Left forelimb (tissue), 1 donor: Measurements from ENCODE around the gene ZNF892.
"Not testable (repeated sequence)": the region's sequence is repeated elsewhere in the genome, so short reads cannot be mapped to it uniquely, and the experiment has no call there.

ENCODE experiments used
- DNase-seq: peaks from one replicate; pipeline ENCODE4 v3.0.0-alpha.2; 2018; ENCODE audit warnings: low spot score

Gene ZNF892

GRCh38 chr2:95207111-95207961, at the start of gene ZNF892:
ZNF892 (plus strand) TSS chr2:95207521; CDS start chr2:95207816, 295 bp downstream.
- DNase-seq, result peak; percentile 94

- no peak for DNase-seq
Observed at GRCh38 chr2:95158441-95158840, 48.9 kb upstream of the ZNF892 start.

DNA sequence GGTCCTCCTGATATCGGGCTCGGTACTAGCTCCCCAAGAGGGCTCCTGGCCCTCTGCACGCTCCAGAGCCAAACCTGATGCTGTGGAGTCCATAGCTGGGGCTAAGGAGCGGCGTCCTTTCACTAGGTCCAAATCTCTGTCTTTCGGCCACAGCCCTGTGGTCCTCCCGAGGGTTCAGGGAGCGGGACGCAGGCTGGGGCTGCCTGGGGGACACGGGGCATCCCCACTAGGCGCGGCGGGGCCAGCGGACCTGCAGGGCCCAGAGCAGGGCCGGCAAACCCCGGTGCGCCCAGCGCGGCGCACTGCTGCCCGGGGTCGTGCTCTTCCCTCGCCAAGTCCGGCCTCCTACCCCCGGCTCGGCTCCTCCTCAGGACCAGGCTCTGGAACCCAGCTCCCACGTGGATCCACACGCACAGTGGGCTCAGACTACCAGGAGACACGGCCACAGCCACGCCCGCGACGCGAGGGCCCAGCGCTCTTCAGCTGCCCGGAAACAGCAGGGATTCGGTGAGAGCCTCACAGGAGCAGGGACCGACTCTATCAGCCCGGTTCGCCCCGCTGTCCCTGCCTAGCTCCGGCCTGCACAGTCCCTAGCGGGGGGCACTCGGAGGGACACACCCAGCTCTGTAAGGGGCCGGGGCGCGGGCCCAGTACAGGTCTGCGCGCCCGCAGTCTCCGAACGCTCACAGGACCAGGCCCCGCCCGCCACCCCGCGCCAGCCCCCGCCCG, 48.3 kb upstream of the ZNF892 start:
- DNase-seq, result peak; percentile 73

DNA sequence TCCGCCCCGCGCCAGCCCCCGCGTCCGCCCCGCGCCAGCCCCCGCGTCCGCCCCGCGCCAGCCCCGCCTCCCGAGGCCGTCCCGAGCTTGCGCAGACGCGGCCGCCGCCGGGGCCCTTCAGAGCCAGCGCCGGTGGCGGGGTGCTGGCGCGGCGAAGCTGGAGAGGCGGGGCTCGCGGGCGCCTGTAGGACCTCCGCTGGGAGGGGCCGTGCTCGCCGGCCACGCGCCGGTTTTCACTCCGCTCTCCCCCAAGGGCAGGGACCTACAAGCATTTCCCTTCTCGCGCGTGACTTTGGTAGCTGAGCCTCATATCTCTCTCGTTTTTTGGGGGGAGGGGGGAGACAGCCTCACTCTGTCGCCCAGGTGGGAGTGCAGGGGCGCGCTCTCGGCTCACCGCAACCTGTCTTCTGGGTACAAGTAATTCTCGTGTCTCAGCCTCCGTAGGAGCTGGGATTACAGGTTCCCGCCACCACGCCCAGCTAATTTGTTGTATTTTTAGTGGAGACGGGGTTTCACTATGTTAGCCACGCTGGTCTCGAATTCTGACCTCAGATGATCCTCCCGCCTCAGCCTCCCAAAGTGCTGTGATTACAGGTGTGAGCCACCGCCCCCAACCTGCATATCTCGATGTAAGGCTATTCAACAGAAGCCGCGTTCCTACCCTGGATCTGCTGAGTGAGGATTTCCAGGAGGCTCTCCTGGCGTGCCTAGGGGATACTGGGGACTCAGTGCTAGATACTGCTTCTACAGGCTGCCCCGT, 47.5 kb upstream of the ZNF892 start, which contains the start of gene ZNF514:
ZNF514 (minus strand) TSS at position 159 of the 760 bp plus-strand sequence. CDS start 6,595 bp downstream, outside the sequence.
- DNase-seq, result peak; percentile 74

DNA sequence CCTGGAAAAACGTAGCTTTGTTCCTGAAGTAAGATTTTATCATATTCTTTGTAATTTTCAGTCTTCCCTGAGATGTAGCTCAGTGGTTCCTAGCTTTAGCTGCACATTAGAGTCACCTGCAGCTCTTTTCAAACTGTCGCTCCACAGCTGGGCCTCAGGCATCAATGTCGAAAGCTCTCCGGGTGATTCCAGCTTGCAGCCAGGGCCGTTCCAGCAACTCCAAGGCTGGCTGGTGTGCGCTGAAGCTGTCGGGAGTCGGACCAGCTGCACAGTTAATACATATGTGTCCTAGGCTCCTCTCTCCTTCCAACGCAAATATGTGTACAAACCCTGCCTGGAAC, 42.3 kb upstream of the ZNF892 start:
- no peak for DNase-seq

- DNase-seq, result peak; percentile 98
Observed at GRCh38 chr2:95165371-95166064, 41.8 kb upstream of the ZNF892 start, which contains the start of gene ZNF2. ZNF2 (plus strand) TSS chr2:95165809; CDS start chr2:95176227, 10,418 bp downstream.

- DNase-seq, result no peak
Observed at GRCh38 chr2:95166065-95166763, 41.1 kb upstream of the ZNF892 start.

DNA sequence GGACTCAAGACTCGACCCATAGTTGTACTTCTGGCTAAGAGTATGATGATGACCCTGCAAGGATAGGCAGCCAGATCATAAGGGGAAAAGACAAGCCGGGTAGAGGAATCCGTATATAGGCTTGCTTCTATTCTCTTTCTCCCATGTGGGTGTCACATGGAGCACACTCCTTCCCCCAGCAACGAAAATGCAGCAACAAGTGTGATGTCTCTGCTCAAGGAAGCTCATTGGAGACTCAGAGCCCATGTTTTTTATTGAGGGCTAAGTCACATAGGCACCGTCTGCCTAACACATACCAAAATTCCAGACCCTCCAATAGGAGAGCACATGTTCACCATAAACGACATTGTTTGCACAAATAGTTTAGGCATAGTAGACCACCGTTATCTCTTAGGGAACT, 35.4 kb upstream of the ZNF892 start:
- no peak for DNase-seq

GRCh38 chr2:95174031-95174542, 33.2 kb upstream of the ZNF892 start:
- no peak for DNase-seq

- no peak for DNase-seq
Observed at GRCh38 chr2:95179451-95179850, 27.9 kb upstream of the ZNF892 start.

DNA sequence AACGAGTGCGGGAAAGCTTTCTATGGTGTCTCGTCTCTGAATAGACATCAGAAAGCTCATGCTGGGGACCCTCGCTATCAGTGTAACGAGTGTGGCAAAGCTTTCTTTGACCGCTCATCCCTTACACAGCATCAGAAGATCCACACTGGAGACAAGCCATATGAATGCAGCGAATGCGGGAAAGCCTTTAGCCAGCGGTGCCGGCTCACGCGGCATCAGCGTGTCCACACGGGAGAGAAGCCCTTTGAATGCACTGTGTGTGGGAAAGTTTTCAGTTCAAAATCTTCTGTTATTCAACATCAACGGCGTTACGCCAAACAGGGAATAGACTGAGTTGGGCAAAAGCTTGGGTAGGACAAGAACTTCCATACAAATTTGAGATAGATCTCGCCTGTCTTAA, 25.5 kb upstream of the ZNF892 start:
- DNase-seq, result no peak

- DNase-seq, result no peak
Observed at GRCh38 chr2:95185197-95185596, 22.1 kb upstream of the ZNF892 start.

DNA sequence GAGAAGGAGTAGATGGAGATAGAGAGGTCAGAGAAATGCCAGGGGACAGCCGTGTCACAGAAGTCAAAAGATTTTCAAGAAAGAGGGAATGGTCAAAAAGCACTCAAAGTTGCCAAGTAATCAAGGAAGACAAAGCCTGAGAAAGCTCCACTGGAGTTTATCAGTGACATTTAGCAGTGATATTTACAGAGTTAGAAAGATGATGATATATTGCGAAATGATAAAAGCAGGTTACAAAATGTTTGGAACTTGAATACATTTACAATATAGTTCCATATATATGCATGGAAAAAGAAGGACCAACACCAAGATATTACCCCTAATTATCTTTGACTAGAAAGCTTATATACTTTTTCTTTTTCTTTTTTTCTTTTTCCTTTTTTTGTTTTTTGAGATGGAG, 21.3 kb upstream of the ZNF892 start:
- no peak for DNase-seq

GRCh38 chr2:95192956-95193355, 14.4 kb upstream of the ZNF892 start:
- not testable (repeated sequence) for DNase-seq

DNA sequence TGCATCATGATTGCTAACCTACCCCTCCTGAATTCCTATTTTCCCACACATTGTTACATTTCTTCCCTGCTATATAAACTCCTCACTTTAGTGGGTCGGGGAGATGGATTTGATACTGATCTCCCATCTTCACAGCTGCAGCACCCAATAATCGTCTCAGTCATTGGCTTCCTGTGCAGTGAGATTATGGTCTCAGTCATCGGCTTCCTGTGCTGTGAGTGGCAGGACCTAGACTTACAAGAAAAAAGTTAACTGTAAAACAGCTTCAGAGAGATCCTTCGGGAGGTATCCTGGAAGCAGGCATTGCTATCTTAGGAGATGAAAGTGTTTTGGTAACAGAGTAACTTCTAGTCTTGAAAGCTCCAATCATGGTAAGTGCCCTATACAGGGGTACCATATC, 3.4 kb upstream of the ZNF892 start:
- no peak for DNase-seq

DNA sequence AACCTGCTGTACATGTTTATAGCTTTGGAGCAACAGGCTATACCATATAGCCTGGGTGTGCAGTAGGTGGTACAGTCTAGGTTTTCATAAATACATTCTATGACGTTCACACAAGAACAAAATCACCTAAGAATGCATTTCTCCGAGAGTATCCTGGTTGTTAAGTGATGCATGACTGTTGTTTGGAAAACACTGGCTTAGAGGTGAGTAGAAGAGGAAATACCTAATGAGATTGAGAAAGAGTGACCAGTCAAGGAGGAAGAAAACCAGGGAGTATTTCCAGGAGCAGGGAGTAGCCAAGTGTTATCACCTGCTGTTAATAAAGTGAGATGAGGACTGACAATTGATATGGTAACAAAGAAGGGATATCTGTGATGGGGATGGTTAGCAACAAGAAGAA, 2.9 kb upstream of the ZNF892 start:
- no peak for DNase-seq

GRCh38 chr2:95206096-95206495, 1.2 kb upstream of the ZNF892 start:
- no peak for DNase-seq

DNA sequence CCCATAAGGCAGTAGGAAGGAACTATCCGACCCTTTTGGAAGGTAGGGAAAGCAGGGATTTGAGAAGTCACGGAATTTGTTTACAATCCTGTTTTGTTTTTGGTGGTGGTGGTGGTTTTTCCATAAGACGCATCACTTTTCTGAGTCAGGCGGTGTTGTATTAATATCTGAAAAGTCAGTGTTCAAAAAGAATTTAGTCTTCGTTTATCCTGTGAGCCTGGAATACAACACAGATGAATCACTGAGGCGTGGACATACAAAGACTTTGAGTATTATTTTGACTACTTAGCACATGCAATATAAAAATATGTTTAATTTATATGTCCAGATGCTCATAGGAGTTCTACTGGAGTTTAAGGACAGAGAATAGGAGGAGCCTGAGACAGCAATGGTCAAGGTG, 785 bp downstream of the ZNF892 start:
- no peak for DNase-seq

- DNase-seq, result no peak
Observed at GRCh38 chr2:95215018-95215612, 7.8 kb downstream of the ZNF892 start.

GRCh38 chr2:95220449-95220848, 13.1 kb downstream of the ZNF892 start:
- DNase-seq, result no peak

- no peak for DNase-seq
Observed at GRCh38 chr2:95225658-95226057, 18.3 kb downstream of the ZNF892 start.
